ENCODE results near the gene SORT1.
A peak's percentile ranks its signal among the peaks of the same experiment; 100 is the strongest.
"Not testable (repeated sequence)": the region's sequence is repeated elsewhere in the genome, so short reads cannot be mapped to it uniquely, and the experiment has no call there.

SORT1 gene

DNA sequence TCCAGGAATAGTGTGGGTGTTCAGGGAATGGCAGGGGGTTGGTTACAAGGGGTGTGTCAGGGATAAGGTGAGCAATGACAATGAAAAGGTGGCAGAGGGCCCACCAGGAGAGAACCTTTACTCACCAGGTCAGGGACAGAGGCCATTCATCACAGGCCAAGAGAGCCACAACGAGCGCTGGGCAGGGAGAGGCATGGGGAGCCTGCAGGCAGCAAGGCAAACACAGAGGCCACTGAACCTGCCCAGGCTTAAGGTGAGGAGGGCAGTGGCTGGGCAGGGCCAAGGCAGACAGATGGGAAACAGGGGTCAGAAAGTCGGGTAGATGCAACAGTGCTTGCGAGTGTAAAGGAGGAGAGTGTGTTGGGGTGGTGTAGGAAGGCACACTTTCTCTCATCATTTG lies 62.6 kb downstream of the SORT1 start:
- DNase-seq: no peak

DNA sequence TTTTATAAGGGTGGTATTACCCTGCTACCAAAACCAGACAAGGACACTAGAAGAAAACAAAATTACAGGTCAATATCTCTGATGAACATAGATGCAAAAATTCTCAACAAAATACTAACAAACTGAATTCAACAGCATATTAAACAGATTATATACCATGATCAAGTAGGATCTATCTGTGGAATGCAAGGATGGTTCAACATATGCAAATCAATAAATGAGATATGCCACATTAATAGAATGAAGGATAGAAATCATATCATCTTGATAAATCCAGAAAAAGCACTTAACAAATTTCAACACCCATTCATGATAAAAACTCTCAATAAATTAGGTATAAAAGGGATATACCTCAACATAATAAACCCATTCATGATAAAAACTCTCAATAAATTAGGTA lies 66.6 kb downstream of the SORT1 start:
- no peak for DNase-seq

DNA sequence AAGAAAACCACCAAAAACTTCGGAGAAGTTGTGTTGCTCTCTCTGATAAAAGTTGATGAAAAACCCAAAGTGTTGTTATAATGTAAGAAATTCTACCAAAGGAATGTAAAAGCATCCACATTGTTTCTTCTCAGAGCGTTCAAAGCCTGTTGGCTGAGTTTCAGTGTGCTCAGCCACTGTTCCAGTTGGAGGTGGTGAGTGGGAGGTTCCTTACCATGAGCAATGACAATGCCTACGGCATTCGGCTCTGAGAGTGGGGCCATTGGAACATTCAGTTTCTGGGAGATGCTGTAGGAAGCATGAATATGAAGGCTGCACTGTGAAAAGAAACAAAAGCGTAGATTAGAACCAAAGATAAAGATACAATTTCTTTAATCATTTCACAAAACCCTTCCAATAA lies 70.4 kb downstream of the SORT1 start:
- DNase-seq: no peak

DNA sequence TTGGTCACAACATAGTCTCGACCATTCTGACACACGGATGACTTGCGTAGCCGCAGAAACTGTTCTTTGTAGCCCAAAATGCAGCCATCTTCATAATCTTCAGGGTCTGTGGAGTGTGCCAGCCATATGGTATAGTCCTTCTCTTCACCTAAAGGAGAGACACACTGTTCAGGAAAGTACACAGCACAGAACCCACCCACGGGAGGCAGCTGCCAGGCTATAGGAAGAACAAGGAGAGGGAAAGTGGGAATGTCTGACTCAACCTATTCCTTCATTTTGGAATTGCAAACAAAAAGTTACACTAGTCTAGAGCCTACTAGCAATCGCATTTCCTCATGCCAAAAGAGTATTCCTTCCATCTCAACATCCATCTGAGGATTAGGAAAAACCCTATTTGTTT lies 74.7 kb downstream of the SORT1 start:
- DNase-seq: no peak

DNA sequence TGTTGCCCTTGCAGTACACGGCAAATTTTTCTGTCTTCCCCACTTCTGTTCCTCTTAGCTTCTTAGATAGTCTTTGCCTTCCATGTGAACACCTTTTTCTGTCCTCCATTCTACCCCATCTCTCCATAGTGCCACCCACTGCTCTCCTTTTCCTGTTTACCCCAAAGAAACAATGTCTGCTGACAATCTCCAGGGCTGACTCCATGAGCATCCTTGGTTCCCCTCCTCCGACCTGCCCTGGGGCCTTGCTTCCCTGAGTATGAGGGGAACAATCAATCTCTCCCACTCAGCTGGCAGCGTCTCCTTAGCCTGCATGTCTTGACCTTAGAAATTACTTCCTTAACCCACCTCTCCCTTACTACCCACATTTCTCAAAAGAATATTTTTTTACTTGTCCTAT lies 78.6 kb downstream of the SORT1 start:
- no peak for DNase-seq

DNA sequence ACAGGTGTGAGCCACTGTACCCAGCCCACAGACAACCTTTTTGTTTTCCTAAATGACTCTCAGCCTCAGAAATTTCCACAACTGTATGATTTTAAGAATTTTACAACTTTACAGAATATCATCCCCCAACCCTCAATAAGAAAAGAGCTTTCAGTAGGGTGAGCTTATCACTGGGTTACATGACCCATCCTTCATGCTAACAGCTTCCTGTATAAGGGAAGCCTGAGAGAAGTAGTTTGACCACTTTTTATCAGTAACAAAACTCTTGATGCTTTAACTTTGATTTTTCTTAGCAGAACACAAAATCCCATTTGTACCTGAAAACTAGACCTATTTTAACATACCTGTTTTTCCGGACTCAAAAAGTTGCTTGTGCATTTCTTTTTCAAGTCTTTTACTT lies 81.2 kb downstream of the SORT1 start:
- no peak for DNase-seq

DNA sequence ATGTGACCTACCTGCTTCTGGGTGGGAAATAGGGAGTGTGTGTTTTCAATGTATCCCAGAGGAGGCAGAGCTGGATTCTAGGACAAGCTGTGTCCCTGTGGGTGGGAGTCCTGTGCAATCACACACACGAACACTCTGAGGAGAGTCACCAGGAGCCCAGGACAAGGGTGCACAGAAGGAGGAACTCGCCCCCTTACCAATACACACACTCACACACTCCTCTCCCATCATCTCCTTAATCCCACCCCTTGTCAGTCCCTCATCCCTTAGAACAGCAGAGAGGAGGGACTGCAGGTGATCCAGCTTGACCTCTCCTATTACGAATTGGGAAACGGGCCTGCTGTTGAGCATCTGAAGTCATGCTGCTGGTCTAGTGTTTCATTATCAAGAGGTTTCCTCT lies 82.4 kb downstream of the SORT1 start:
- DNase-seq: no peak

DNA sequence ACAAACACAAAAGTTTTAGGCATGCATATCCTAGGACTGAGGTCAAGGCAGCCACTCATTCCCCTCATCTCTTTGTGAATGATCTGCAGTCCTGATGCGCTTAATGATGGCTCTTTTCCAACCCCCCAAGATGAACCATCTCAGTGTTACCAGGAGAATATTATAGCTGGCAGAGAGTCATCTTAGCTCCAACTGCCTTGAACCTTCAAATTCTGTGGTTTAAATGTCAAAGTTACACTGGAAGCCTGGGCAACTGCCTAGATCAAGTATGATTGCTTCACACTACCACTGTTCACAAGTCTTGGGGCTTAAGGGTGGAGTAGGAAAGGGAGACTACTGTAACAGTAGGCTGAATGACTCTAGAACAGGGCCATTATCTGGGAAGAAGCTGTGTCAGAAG lies 82.9 kb downstream of the SORT1 start:
- DNase-seq: no peak

DNA sequence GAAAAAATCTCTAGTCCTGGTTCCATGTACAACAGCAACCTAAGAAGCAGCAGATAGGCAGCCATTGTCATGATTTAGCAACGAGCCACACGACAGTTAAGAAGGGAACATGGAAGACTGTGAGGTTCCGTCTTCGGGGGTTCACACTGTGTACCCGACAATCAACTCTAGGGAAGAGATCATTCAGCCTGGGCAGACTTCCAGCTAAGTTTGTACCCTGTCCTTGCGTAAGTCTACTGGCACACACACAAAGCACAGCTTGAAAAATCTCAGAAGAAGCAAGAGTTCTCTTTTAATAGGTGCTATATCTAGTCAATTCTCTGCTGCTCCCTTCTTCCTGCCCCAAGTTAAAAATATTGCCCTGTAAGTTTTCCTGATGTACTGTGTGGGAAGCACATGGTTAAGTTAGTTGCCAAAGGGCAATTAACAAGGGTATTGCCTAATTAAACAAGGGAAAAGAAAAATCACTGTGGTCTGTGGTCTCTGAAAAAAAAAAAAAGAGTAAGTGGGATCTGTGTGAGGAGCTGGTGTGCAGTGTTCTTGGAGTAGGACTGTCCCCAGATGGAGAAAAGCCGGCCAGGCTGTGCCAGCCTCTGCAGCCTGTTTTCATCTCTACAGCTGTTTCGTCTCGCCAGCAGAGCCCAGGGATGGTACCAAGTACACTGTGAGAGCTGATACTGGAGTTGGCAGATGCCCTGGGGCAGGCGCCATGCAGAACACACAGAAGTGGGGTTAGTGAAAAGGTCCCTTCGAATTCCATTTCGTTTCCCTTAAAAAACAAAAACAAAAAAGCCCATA lies 84.5 kb downstream of the SORT1 start:
- peak; percentile 59 to 64 for DNase-seq

DNA sequence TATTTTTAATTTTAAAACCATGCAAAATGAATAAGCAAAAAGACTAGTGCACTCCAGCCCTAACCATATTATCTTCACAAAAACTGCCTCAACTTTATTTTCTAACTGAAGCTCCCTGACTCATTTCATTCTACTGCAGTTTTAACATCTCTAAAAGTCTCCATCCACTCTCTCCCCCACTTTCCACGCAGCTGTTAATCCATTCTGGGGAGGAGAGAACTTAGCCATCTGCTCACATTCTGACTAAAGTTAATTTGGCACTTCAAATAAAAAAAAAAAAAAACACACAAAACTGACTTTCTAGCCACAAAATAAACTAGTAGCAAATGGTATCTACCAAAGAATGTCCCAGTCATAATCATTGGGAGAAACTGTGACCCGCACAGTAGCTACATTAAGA lies 85.5 kb downstream of the SORT1 start:
- no peak for DNase-seq

DNA sequence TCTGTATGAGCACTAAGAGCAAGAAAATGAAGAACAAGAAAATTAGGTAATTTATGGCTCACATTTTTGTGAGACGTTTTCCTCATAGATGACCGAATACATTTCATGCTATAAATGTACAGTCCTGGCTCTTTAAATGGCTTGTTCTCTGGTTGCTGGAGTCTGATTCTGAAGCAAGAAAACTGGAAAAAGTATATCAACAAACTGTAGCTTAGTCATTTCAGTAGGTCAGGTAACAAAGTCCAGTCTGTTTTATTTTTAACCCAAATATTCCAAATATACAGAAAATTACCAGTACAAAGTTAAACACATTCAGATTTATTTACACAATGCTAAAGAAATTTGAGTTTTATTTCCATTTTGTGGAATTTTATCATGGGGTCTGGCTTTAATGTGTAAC lies 88.4 kb downstream of the SORT1 start:
- DNase-seq: no peak

DNA sequence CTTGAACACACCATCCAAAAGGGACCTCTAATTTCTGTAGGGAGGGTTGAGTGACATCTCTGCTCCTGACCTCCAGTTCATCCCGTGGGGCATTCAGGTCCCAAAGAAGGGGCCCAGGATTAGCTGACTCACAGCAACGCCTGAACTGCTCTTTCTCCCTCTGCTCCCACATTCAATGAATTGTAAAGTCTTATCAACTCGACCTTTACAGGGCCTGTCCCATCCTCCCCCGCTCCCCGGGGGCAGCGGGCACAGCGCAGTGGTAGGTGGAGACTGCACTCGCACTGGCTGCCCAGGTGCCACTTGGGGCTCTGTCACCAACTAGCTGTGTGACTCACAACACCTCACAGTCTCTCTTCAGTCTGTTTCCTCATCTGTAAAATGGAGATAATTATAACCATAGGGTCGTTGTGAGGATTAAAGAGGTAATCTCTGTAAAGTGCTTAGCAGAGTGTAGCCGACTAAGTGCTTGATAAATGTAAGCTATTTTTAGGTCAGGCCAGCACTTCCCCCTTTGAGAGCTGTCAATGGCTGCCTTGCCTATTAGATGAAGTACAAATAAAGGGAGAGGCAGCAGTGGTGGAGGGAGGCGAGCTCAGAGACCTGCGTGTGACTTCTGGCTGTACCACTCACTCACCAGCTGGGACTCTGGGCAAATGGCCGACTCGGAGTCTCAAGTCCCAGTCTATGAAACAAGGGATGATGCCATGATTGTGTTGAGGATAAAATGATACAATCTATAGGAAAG lies 90.3 kb downstream of the SORT1 start:
- DNase-seq: no peak

DNA sequence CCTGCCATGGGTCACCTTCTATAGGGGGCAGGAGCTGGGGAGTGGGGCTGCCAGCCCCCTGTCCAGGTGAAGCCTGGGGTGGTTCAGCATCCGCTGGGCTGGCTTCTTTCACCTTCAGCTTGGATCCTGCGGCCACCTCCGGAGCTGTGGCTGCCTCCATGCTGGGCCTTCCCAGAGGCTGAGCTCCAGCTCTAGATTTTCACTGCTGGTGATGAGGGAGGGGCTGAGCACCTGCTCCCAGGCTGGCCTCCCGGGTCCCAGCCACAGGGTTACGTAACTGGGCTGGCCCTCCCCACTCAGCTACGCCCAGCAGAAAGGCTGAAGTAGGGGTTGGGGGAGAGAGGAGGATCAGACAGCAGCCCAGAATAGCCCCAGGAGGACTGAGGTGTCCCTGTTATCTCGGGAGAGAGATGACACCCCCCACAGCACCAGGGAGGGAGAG lies 90.9 kb downstream of the SORT1 start, which contains the start of gene MYBPHL:
MYBPHL (minus strand) TSS at position 180 of the 442 bp plus-strand sequence; CDS start at position 160, 20 bp downstream.
- no peak for DNase-seq

DNA sequence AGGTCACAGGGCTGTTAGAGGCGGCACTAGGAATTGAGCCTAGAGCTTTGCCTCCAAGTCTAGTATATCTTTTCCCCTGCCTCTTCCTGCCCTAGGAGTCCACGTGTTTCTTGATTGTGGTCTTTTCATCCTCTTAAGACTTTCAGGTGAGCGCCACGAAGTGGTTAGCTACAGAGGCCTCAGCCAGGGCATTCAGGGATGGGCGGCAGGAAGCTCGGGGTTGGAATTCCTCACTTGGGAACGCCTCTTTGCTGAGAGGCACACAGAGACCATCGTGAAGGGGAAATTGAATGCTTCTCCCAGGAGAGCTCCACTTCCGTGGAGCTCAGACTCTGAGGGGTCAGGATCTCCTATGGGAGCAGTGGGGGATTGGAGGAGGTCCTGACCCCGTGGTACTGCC lies 91.7 kb downstream of the SORT1 start:
- not testable (repeated sequence) for DNase-seq

DNA sequence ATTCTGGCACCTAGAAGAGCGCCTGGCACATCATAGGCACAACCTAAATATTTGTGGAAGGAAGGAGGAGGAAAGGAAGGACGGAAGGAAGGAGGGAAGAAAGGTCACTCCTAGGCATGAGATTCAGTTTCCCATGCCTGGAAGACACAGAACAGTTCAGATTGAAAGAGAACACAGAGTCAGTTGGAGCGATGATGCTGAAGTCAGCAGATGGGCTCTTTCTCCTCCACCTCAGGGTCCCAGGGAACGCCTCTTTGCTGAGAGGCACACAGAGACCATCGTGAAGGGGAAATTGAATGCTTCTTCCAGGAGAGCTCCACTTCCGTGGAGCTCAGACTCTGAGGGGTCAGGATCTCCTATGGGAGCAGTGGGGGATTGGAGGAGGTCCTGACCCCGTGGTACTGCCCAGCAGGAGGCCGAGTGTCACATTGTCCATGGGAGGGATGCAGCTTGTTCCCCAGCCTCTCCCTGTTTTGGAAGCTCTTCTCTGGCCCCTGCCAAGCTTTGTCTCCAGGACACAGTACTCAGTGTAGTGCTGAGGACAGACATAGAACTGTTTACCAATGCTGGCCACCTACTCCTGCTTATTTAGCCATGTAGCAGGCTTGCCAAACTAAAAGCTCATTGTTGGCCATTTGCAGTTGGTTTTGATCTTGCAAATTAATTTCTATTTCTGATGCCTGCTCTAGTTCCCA lies 93.3 kb downstream of the SORT1 start:
- DNase-seq: no peak

DNA sequence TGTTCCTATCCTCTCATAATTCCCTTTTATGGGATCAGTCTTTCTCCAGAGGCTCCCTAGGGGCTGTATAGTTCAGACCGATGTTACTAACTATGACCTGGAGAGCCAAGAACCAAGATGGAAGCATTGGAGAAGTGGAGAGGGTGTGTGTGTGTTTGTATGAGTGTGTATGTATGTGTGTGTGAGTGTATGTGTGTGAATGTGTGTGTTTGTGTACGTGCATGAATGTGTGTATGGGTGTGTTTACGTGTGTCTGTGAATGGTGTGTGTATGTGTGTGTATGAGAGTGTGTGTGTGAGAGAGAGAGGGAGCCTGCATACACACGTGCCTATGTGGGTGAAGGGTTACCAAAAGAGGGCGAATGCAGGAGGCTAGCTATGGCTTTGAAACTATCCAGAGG lies 95.8 kb downstream of the SORT1 start:
- DNase-seq: no peak

DNA sequence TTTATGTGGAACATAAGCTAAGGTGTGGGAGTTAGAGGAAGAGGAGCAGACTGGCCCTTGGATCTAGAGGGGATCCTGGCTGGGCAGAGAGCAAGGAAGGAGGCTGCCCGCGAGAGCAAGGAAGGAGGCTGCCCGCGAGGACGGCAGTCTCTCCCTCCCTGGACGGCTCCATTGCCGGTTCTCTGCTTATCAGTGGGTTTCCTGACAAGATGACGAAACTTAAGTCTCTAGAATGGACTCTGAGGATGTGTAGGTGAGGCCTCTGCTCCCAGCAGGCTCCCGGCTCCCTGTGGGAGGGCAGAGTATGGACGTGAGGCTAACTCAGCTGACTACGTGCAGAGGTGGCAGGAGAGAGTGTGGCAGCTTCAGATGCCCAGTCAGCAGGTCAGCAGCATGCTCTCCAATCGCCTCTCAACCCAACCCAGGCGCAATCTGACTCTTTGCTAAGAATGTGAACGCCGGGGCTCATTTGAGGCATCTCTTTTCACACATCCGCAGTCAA lies 97.0 kb downstream of the SORT1 start:
- DNase-seq: no peak

DNA sequence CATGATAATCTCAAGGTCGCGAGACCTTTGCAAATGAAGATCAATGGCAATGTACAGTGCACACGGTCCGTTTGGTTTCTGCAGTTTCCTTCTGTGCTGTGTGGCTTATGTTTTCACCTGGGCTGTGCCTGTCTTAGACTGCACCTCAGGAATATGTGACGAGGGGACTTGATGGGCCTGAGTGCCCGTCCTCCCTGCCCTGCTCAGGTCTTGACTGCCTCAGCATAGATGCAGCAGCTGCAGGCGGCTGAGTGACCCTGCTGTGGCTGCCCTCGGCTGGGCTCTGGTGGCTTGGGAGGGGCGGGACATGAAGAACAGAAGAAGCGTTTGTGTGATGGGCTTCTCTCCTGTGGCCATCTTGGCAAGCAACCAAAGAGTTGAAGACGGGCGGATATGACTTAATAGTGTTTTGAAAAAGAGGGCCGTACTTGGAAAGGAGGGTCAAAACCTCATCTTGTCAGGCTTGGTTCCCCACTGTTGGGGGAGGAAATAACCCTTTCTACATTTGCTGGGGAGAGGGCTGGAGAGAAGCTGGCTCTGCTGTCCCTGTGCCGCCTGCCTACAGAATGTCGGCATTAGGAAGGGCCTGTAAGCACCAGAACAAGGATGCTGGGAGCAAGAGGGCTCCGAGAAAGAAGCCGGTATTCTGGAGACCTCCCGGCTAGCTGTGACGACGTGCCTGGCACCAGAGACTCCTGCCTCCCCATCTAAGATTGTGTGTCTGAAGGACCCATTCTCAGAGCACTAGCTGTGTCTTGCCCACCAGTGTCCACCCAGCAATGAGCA lies 98.0 kb downstream of the SORT1 start:
- DNase-seq: no peak

DNA sequence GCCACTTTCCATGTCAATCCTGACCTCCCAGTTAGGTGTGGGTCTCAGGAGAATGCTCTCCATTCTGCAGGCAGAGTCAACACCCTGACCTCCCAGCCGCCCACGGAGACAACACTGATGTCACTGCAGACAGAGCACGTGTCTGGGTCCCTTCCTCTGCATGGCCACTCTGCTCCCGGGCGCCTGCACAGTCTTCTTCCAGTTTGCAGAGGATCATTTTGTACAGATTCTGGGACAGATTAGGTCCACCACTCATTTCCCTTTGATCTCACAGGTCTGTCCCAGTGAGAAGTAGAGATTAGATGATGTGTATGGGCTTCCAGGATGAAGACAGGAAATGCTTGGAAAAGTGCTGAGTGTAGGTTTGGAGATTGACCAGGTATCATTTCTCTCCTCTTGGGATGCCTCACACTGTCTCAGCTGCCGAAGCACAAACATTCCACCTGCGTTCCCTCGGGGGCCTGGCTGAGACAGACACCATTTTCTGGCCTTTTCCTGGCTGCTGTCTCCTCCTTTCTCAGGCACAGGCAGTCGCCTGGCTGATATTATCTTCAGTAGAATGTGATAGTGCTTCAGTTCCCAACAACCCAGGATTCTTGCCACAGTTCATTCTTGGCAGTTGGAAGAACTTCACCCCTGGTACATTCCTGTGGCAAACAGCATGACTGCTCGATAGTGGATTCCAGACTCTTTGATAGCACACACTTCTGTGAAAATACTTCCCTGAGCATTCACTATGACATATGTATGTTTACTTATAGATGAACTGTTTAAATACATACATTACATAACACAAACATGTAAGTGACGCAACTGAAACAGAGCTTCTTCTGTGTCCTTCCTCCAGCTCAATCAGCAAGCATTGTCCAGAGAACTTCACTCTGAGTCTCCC lies 98.8 kb downstream of the SORT1 start:
- DNase-seq: no peak

DNA sequence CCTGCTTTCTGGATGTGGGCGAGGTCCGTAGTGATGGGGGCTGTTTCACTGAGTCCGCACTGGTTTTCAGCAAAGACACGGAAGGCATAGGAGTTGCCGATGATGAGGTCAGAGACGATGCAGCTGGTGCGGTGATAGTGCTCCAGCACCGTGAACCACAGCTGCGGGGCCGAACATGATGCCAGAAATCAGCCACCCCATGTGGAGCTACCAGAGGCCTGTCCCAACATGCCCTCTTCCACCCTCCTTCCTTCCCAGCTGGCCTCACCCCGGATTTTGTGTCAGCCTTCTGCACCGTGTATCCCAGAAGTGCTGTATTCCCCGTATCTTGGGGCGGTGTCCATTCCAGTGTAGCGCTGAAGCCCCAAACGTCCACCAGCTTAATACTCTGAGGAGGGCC lies 100.9 kb downstream of the SORT1 start:
- no peak for DNase-seq

DNA sequence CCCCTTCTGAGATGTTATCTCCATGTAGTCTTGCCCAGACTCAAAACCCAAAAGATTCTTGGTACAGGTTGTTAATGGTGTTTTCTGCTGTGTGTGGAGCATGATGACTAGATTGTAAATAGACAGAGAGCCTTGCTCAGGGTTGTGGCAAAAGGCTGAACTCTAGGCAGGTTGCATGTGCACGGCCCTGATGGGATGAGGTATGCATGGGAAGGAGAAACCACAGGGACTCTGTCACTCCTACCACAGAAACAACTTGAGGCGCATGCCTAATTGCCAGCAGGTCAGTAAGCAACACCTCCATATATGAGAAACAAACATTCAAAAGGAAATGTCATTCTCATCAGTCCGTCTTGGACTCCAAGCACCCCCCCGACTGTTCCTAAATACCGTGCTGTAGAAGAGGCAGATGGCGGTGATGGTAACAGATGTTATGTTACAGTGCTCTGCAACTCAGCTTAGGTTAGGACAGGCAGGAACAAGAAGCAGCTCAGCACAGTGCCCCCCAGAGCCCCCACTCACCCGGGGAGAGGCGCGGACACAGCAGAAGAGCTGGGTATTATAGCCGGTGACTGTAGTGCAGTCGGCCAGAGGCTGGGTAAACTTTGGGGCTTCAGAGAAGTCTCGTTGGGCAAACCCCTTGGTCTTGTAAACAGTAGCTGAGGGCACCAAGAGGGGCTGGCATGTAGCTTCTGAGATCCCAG lies 101.9 kb downstream of the SORT1 start:
- no peak for DNase-seq

All from AML-193 (cell line).